ENCODE measurements around the gene PRG2. TPM values are rescaled to one million over a fixed set of nuclear protein-coding genes. Genes with fewer than 3 reads are reported as not detected.
A peak's percentile ranks its signal among the peaks of the same experiment; 100 is the strongest.
"Not testable (repeated sequence)": the region's sequence is repeated elsewhere in the genome, so short reads cannot be mapped to it uniquely, and the experiment has no call there.

The PRG2 gene
- total RNA-seq, 1 donor = not detected

- TF ChIP-seq CTCF (IDR thresholded peaks at IDR 0.05; ENCODE audit: insufficient read depth, low read depth, low read length) = no peak
- no peak overlapping the region for H3K4me3 ChIP-seq (ENCODE audit: low read depth, low read length)
- no peak for DNase-seq (ENCODE audit: low read depth)
Measured at GRCh38 chr11:57343825-57344224, 46.6 kb downstream of the PRG2 start.

- no peak overlapping the region for H3K4me3 ChIP-seq (ENCODE audit: low read depth, low read length)
- no peak for TF ChIP-seq CTCF (IDR thresholded peaks at IDR 0.05; ENCODE audit: insufficient read depth, low read depth, low read length)
- DNase-seq (ENCODE audit: low read depth) = no peak
Measured at GRCh38 chr11:57342702-57343101, 47.7 kb downstream of the PRG2 start.

DNA sequence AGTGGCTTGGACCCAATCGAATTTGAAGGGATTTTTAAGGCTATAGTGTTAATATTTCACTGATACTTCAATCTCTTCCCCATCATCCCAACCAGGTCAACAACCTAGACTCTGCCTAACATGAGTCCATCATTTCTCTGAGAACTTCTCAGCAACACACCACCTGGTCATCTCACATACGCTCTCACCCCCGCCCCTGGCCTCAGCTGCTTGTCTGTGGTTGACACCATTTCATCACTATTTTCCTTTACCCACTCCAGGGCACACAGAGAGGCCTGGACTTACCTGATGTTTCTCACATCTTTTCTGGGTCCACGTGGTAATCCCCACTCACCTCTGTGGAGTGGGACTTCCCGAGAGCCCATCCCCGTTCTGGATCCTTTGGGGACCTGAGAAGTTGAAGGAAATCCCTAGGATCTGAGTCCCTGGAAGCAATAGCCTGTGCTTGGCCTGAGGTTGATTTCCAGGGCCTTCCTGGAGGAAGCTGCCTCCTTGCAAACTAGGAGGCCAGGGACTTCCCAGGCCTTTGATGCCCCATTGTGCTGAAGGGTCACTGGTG is 49.1 kb downstream of the PRG2 start:
- no peak for TF ChIP-seq CTCF (IDR thresholded peaks at IDR 0.05; ENCODE audit: insufficient read depth, low read depth, low read length)
- no peak overlapping the region for H3K4me3 ChIP-seq (ENCODE audit: low read depth, low read length)
- no peak for DNase-seq (ENCODE audit: low read depth)

DNA sequence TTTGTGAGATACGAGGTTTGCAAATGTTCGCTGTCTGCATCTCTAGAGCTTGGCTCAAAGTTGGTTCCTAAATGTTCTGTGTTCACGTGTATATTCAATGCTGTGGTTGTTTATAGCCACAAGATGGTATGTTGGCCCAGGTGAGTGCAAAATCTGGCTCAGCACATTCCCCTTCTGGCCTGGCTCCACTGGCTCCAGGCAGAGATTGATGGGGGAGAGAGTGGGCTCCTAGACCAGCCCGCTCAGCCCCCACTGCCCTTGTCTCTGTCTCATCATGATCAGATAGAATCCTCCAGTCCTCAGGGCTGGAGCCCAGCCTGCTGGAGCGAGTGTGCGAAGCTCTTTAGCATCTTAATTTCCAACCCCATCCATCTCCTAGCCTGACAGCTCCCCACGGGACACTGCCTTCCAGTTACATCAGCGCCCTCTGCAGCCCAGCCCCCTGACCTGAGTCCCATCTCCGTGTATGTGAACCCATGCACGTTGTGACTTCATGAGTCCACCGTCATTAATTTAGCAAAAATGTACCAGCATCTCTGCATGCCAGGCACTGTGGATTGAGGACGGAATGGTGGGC is 50.3 kb downstream of the PRG2 start:
- peak; percentile 36 for TF ChIP-seq CTCF (IDR thresholded peaks at IDR 0.05; ENCODE audit: insufficient read depth, low read depth, low read length)
- peak; percentile 42 for DNase-seq (ENCODE audit: low read depth)
- no peak overlapping the region for H3K4me3 ChIP-seq (ENCODE audit: low read depth, low read length)

DNA sequence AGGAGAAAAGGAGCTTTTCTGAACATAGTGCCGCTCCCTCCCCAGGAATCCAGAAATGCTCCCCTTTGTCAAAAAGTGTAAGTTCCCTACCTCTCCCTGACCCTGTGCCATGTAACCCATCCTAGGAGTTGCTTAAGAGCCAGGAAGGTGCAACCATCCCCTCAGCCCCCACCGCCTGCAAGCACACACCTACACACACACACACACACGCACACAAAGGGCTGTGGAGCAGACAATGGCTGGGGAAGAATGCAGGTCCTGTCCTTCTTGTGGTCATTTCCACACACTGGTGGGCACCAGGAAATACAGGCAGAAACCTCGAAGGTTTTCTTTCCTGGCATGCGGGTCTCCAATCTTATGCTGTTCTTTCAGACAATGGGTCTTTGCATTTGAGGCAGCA is 51.1 kb downstream of the PRG2 start:
- H3K4me3 ChIP-seq (ENCODE audit: low read depth, low read length) = no peak overlapping the region
- no peak for TF ChIP-seq CTCF (IDR thresholded peaks at IDR 0.05; ENCODE audit: insufficient read depth, low read depth, low read length)
- DNase-seq (ENCODE audit: low read depth) = no peak

DNA sequence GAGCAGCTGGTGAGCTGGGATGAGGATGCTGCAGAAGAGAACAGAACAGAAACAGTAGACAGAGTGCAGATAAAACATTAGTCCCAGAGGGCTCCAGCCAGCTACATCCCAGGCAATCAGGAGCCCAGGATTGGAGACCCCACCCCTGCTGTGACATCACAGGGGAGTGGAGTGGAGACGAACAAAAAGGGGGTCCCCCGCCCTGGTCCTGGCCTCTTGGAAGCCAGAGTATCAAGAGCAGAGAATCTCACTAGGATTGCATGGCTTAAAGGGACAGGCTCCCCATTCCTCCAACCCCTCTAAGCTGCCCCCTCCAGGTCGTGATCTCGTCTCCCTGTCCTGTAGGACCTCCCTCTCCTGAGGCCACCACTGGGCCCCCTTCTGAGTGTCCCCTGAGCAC is 52.3 kb downstream of the PRG2 start, which contains the start of gene P2RX3:
Gene P2RX3, plus strand, starts transcription at position 211 of the 400 bp plus-strand sequence. CDS start 199 bp downstream, outside the sequence.
- no peak for DNase-seq (ENCODE audit: low read depth)
- H3K4me3 ChIP-seq (ENCODE audit: low read depth, low read length) = no peak within 1 kb of the TSS
- TF ChIP-seq CTCF (IDR thresholded peaks at IDR 0.05; ENCODE audit: insufficient read depth, low read depth, low read length) = no peak

DNA sequence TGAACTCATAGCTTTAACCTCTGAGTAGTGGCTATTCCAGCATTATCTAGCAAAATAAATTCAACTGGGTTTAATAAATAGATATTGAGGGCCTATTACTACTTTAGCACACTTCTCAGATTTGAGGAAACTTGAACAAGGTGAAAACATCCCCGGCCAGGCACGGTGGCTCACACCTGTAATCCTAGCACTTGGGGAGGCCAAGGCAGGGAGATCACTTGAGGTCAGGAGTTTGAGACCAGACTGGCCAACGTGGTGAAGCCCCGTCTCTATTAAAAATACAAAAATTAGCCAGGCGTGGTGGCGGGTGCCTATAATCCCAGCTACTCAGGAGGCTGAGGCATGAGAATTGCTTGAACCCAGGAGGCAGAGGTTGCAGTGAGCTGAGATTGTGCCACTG is 53.6 kb downstream of the PRG2 start:
- H3K4me3 ChIP-seq (ENCODE audit: low read depth, low read length); DNase-seq (ENCODE audit: low read depth): not testable (repeated sequence)

Other genes starting within 250 kb of the PRG2 start
- not detected in 2 replicates for gene LRRC55, start 208.7 kb downstream of the PRG2 start, total RNA-seq
- not detected in 2 replicates for gene APLNR, start 153.4 kb downstream of the PRG2 start, total RNA-seq
- 69.5 and 70.5 TPM in 2 replicates for gene TNKS1BP1, start 65.7 kb downstream of the PRG2 start, total RNA-seq
- 61.7 and 67.3 TPM in 2 replicates for gene SSRP1, start 54.8 kb downstream of the PRG2 start, total RNA-seq
- gene P2RX3, start 52.3 kb downstream of the PRG2 start, total RNA-seq = not detected in 2 replicates
- not detected in 2 replicates for gene PRG3, start 9.5 kb downstream of the PRG2 start, total RNA-seq
- 16.4 and 26.3 TPM in 2 replicates for gene SLC43A3, start 36.5 kb upstream of the PRG2 start, total RNA-seq
- not detected in 2 replicates for gene RTN4RL2, start 69.9 kb upstream of the PRG2 start, total RNA-seq
- gene SLC43A1, start 125.1 kb upstream of the PRG2 start, total RNA-seq = 6.0 and 9.3 TPM in 2 replicates
- gene TIMM10, start 140.1 kb upstream of the PRG2 start, total RNA-seq = 27.7 and 39.3 TPM in 2 replicates
- not detected in 2 replicates for gene SMTNL1, start 146.9 kb upstream of the PRG2 start, total RNA-seq
- gene UBE2L6, start 177.0 kb upstream of the PRG2 start, total RNA-seq = 60.9 and 73.0 TPM in 2 replicates
- gene SERPING1, start 207.0 kb upstream of the PRG2 start, total RNA-seq = 10.8 and 21.9 TPM in 2 replicates

Data from fibroblast of villous mesenchyme (primary cell).